IMR-90 (cell line): ENCODE results near the gene NELL2.

Source experiments
- CEBPB ChIP-seq: IDR thresholded peaks from 2 replicates; pipeline ENCODE4 v1.6.1; 2012; ENCODE audit warnings: low read depth, low read length, improper control_type of control experiment
- FOS ChIP-seq: fragments of 150-350 bp; IDR thresholded peaks from 2 replicates; pipeline ENCODE4 v1.6.1; 2016; ENCODE audit warnings: low read depth, low read length
- MAFK ChIP-seq: IDR thresholded peaks from 2 replicates; pipeline ENCODE4 v1.6.1; 2012; ENCODE audit warnings: low read depth, low read length, improper control_type of control experiment
- MXI1 ChIP-seq: IDR thresholded peaks from 2 replicates; pipeline ENCODE4 v1.6.1; 2012; ENCODE audit warnings: low read depth, mild to moderate bottlenecking, low read length, moderate library complexity, borderline replicate concordance
- POLR2A ChIP-seq: IDR thresholded peaks from 2 replicates; pipeline ENCODE4 v1.6.1; 2012; ENCODE audit warnings: mild to moderate bottlenecking, low read depth, low read length
- RFX5 ChIP-seq: IDR thresholded peaks from 2 replicates; pipeline ENCODE4 v1.8.0; 2012; ENCODE audit warnings: low read depth, mild to moderate bottlenecking, low read length, moderate library complexity
- TF ChIP-seq, protein P1 (sequence below): conservative IDR thresholded peaks from 2 replicates; pipeline ENCODE4 v1.5.1; 2012; ENCODE audit warnings: mild to moderate bottlenecking, low read depth, low read length, improper control_type of control experiment
- TF ChIP-seq, protein P2 (sequence below): fragments of 150-350 bp; IDR thresholded peaks from 2 replicates; pipeline ENCODE4 v1.6.1; 2017; ENCODE audit warnings: mild to moderate bottlenecking, antibody characterized with exemption, low read length, low read depth

DNA sequence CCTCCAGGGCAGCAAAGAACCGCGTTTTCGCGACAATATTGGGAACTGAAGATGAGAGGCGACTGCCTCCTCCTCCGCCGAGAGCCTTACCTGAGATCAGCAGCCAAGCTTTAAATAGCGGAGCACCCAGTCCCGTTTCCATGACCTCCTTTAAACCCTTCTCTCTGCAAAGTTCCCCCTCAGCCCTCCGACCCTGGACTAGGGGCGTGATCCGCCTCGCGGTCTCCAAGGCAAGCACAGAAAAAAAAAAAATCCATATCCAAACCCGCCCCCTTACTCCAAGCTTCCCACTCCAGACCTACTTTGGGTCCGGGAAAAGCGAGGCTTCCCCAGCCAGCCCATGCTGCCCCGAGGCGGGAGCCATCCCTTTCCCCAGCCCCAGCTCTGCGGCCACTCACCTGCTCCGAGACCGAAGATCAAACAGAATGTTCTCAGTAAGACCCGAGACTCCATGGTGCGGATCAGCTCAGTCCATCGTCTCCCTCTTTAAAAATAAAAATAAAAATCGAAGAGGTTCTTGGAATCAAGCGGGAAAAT is 630 bp downstream of the NELL2 start:
- no peak for TF ChIP-seq POLR2A
- TF ChIP-seq, protein P1, sequence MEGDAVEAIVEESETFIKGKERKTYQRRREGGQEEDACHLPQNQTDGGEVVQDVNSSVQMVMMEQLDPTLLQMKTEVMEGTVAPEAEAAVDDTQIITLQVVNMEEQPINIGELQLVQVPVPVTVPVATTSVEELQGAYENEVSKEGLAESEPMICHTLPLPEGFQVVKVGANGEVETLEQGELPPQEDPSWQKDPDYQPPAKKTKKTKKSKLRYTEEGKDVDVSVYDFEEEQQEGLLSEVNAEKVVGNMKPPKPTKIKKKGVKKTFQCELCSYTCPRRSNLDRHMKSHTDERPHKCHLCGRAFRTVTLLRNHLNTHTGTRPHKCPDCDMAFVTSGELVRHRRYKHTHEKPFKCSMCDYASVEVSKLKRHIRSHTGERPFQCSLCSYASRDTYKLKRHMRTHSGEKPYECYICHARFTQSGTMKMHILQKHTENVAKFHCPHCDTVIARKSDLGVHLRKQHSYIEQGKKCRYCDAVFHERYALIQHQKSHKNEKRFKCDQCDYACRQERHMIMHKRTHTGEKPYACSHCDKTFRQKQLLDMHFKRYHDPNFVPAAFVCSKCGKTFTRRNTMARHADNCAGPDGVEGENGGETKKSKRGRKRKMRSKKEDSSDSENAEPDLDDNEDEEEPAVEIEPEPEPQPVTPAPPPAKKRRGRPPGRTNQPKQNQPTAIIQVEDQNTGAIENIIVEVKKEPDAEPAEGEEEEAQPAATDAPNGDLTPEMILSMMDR: no peak
- TF ChIP-seq MXI1: no peak
- TF ChIP-seq FOS: no peak
- TF ChIP-seq MAFK: no peak
- TF ChIP-seq RFX5: no peak
- TF ChIP-seq, protein P2, sequence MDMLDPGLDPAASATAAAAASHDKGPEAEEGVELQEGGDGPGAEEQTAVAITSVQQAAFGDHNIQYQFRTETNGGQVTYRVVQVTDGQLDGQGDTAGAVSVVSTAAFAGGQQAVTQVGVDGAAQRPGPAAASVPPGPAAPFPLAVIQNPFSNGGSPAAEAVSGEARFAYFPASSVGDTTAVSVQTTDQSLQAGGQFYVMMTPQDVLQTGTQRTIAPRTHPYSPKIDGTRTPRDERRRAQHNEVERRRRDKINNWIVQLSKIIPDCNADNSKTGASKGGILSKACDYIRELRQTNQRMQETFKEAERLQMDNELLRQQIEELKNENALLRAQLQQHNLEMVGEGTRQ: no peak
- no peak for TF ChIP-seq CEBPB
